GM19239 (cell line): Measurements from ENCODE around the gene CDK12.
"Not testable (repeated sequence)": the region's sequence is repeated elsewhere in the genome, so short reads cannot be mapped to it uniquely, and the experiment has no call there.

Source experiments
- DNase-seq: peaks from one replicate; pipeline ENCODE4 v3.0.0; 2011; ENCODE audit warnings: low spot score; ENCODE audit not compliant: insufficient read length
- FAIRE-seq: peaks from 2 replicates; lab custom pipeline; 2011; peaks lifted over from hg19 to GRCh38; lab: Jason Lieb, UNC

CDK12 gene

GRCh38 chr17:39544361-39544760 lies 83.1 kb downstream of the CDK12 start:
- not testable (repeated sequence) for FAIRE-seq, DNase-seq

GRCh38 chr17:39547713-39548478 lies 86.6 kb downstream of the CDK12 start:
- peak; percentile 95 for FAIRE-seq
- peak; percentile 60 for DNase-seq

DNA sequence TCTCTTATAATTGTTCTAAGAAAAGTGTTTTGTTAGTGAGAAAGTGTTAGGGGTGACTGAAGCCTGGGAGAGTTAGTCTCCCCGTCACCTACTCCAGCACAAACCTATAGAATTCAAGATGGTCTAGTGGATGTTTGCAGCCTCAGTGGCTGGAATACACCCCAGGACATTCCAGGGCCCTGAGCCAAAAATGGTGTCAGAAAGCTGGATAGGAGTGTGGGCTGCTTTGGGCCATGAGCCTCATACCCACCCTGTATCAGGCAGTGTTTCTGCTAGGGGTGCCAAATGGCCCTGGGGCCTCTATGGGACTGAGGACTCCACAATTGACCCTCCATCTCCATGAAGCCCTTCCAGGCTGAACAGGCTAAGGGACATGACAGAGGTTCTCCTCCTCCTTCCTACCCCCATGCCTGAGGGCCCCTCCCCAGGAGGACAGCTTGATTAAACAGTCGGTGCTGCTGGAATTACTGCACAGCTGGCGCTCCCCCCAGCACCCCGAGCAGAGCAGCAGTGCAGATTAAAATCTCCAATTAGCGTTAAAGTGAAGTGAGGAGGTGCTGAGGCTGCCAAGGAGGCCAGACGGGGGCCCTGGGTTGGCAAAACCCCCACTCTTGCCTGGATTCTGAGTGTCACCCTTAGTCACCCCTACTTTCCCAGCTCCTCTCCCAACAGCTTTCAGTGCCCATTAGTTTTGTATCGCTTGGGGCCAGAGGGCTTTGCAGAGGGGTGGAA lies 87.4 kb downstream of the CDK12 start:
- no peak for FAIRE-seq
- DNase-seq = no peak

DNA sequence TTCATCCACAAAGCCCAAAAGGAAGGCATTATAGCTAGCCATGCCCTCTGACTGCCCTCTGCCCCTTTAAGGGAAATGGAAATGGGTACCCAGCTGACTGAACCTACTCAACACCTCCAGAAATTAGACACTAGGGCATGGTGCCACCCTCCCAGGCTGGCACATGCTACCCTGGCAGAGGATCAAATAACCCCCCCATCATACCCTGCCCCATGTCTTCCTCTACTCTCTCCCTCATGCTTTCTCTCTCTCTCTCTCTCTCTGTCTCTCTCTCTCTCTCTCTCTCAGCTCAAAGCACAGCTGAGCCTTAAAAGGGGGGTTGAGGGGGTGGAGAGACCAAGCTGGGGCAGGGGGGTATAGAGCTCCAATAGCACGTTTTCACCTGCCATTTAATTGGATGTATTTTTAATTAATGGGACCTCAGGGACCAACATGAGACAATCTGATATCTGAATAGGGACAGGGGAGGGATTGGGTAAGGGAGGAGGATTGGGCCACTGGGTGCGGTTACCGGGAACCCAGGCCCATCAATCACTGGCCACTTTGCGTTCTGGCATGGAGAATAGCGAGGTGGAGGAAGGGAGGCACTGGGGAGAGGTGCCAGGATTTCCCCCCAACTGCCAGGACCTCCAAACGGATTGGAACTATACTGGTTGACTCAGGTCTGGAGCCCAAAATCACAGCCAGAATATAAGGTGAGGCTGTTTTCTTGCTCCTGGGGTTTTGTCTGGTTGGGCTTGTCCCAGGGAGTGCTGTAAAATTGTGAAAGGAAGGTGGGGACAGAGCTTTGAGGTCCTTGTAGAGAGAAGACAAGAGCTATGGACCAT lies 88.7 kb downstream of the CDK12 start:
- no peak for DNase-seq
- no peak for FAIRE-seq

- DNase-seq = no peak
- FAIRE-seq = no peak
Observed at GRCh38 chr17:39551879-39552278, 90.6 kb downstream of the CDK12 start.

DNA sequence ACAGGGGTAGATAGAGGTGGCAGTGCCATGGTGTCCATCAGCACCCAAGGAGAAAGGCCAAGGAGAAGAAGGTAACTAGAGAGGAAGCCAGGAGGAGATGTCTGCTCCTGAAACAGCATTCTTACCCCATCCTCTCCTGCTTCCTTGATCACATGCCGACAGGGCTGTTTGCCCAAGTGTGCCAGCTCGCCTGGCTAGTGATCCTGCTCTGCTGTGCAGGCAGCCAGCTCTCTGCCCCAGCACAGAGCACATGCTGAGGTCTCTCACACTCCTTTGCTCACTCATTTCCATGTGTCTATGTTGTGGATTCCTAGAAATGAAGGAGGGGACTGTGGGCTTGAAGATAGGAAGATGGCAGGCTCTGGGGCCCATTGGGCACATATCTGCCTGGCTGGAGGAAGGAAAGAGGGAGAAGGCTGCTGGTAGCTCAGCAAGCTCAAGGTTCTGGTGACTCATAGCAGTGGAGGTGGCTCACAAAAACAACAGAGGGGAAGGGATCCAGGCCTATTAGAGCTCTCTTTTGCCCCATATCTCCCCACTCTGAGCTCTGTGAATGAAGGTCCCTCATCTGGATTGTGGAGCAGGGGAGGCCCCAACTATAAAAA lies 92.2 kb downstream of the CDK12 start:
- no peak for DNase-seq
- no peak for FAIRE-seq

GRCh38 chr17:39555368-39555767 lies 94.1 kb downstream of the CDK12 start:
- FAIRE-seq = no peak
- no peak for DNase-seq

- DNase-seq = no peak
- no peak for FAIRE-seq
Observed at GRCh38 chr17:39556423-39556822, 95.1 kb downstream of the CDK12 start.

DNA sequence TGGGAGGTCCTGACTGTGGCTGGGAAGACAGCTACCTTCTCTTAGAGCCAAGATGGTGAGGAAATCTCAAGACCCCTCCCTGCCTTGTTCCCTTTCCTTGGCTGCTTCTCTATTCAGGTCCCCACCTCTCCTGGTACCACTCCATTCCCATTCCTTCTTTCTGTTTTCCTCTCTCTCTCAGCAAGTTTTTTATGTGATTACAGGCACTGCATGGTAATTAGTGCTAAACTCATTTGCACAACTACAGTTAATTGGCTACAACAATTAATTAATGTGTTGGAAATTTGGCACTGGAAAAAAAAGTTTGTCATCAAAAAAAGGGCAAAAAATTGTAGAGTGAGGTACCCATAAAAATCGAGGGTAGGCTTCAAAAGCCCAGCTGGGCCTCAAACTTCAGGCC lies 101.1 kb downstream of the CDK12 start:
- DNase-seq (no peak), FAIRE-seq (no peak)

- DNase-seq (no peak), FAIRE-seq (no peak)
Observed at GRCh38 chr17:39562976-39563375, 101.7 kb downstream of the CDK12 start.

GRCh38 chr17:39563476-39563875 lies 102.2 kb downstream of the CDK12 start:
- DNase-seq (no peak), FAIRE-seq (no peak)

GRCh38 chr17:39564211-39564848 lies 103.0 kb downstream of the CDK12 start:
- DNase-seq (no peak), FAIRE-seq (no peak)

DNA sequence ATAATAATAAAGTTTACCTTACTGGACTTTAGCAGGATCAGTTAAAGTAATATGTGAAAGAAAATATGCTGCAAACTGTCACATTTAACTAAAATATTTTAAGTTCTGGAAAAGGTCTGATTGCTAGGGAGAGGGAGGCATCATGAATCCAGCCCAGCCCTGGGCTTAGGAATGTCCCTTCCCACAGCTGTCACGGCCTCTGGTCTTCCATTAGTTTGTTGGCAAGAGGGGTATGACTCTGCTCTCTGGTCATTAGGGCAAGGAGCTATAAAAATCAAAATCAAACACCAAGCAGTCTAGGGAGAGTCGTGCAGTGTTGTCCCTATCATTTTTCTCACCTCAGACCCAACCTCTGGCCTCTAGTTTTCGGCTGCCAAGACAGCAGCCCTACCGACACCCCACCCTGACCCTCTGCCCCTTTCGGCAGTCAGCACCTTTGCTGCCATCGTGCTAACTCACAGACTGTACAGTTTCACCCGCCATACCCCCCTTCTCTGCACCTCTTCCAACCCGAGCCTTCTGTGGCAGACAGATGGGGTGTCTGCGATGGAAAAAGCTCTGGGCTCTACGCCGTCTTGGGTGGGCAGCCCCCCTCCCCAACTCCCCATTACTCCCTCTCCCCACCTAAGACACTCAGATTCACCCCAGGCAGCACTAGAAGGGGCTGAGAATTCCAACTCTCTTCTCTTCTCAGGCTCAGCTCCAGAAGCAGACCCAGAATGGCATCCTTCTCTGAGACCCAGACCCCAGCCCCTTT lies 105.0 kb downstream of the CDK12 start:
- no peak for DNase-seq
- FAIRE-seq = no peak

DNA sequence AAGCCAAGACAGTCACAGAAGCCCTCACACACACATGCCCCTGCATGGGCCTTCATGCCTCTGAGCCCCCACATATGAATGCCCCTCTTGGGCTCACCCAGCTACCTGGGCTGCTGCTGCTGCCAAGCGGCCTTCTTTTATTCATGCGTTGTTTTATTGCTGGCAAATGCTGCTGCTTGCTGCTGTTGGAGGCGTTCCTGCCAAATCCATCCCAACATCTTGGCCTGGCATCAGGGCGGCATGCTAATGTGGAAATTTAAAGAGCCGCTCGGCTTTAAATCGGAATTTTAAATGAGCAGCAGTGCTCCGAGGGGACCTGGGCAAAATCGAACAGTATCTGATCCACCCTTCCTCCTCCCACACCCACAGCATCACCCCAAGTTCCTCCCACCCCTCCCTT lies 107.4 kb downstream of the CDK12 start:
- FAIRE-seq = no peak

GRCh38 chr17:39569126-39569525 lies 107.8 kb downstream of the CDK12 start:
- FAIRE-seq = no peak

More for the DNA sequence above, 107.4 kb downstream of the CDK12 start:
- DNase-seq = no peak

DNA sequence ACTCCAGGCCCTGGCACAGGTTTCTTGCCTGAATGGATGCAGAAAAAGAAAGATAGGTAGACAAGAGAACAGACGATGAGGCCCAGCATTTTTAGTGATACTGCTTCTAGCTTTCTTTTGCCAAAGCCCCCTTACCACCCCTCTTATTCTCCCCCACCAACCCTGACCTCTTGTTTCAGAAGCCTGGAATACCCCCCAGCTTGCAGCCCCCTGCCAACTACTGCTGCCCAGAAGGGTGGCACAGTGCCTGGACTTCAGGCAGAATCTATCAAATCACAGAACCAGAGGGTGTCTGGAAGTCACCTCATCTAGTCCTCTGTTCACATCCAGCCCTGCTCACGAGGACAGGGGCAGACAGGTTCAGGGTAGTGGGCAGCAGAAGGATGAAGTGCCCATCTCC lies 110.8 kb downstream of the CDK12 start:
- no peak for FAIRE-seq
- no peak for DNase-seq

More at GRCh38 chr17:39569126-39569525, 107.8 kb downstream of the CDK12 start:
- DNase-seq = no peak

- FAIRE-seq (no peak), DNase-seq (peak; percentile 67)
Observed at GRCh38 chr17:39573447-39574298, 112.4 kb downstream of the CDK12 start.

DNA sequence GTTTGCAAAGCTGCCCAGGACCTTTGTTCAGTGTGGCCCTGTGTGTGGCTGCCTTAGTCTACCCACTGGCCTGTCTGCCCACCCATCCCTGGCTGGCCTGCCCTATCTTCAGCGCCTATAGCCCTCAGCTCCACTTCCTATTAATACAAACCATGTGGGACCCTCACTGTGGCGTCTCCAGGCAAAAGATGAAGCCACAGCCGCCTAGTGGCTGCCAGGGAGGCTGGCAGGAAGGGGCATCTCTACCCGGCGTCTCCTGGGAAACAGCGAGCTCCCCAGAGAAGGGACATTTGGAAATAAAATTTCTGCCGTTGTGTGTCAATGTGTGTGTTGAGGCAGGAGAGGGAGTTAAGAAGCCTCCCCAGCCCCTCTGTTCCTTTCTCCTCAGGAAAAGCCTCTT lies 114.9 kb downstream of the CDK12 start:
- DNase-seq (no peak), FAIRE-seq (no peak)
